ENCODE results near the gene CYP4A22.

CYP4A22 gene

GRCh38 chr1:47179017-47179987 lies 42.1 kb downstream of the CYP4A22 start:
- TF ChIP-seq CTCF (IDR thresholded peaks at IDR 0.05; ENCODE audit: low read depth, low read length) = peak; percentile 98
- peak; percentile 93 for DNase-seq (ENCODE audit: low read depth, low spot score)
- peak overlapping the region; percentile 35 for H3K4me3 ChIP-seq (ENCODE audit: low read depth, low read length)
- in situ Hi-C loops (cut with HindIII; ENCODE audit: low sequenced_read_pairs) = no loop called here

DNA sequence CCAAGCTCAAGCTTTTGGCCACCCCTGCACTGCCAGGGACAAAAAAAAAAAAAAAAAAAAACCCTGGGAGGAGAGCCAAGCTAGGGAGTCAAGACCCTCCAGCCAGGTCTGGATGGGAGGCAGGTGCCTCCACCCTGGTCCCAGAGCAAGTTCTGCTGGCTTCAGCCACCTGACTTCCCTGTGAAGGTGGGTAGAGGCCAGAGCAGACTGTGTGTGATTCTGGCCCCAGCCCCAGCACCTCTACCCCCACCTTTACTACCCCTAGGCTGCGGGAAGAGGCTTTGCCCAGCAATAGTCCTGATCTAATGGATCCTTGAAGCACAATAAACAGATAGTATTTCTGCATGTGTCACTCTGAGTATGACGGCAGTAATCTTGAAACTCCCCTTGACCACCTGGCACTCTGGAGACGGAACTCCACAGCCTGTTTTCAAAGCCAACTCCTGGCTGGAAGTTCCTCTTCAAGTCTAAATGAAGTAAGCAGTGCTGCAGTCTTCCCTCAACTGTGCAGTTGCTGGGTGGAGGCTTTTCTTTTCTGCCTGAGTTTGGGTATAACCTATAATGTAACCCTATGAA lies 42.8 kb downstream of the CYP4A22 start:
- no peak for TF ChIP-seq CTCF (IDR thresholded peaks at IDR 0.05; ENCODE audit: low read depth, low read length)
- no peak for DNase-seq (ENCODE audit: low read depth, low spot score)
- no peak overlapping the region for H3K4me3 ChIP-seq (ENCODE audit: low read depth, low read length)
- in situ Hi-C loops (cut with HindIII; ENCODE audit: low sequenced_read_pairs) = no loop called here

DNA sequence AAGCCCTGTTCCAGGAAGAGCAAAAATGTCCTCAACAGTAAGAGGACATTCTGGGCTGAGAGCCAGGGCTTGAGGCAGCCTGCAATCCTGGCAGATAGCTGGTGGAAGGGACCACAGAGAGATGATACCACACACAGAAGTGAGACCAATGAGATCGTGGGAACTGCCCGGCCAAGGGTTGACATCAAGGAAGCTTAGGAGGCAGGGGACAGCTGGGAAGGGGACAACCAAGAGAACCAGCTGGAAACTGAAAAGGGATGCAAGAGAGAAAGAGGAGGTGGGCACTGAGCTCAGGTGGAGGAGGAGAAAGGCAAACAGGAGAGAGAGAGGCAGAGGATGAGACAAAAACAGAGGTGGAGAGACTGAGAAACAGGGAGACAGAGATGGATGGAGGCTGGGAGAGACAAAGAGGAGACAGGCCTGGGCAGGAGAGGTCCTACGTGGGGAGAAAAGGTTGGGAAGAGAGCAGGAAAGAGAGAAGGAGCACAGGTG lies 43.4 kb downstream of the CYP4A22 start:
- in situ Hi-C loops (cut with HindIII; ENCODE audit: low sequenced_read_pairs) = no loop called here
- DNase-seq (ENCODE audit: low read depth, low spot score) = no peak
- no peak for TF ChIP-seq CTCF (IDR thresholded peaks at IDR 0.05; ENCODE audit: low read depth, low read length)
- H3K4me3 ChIP-seq (ENCODE audit: low read depth, low read length) = no peak overlapping the region

DNA sequence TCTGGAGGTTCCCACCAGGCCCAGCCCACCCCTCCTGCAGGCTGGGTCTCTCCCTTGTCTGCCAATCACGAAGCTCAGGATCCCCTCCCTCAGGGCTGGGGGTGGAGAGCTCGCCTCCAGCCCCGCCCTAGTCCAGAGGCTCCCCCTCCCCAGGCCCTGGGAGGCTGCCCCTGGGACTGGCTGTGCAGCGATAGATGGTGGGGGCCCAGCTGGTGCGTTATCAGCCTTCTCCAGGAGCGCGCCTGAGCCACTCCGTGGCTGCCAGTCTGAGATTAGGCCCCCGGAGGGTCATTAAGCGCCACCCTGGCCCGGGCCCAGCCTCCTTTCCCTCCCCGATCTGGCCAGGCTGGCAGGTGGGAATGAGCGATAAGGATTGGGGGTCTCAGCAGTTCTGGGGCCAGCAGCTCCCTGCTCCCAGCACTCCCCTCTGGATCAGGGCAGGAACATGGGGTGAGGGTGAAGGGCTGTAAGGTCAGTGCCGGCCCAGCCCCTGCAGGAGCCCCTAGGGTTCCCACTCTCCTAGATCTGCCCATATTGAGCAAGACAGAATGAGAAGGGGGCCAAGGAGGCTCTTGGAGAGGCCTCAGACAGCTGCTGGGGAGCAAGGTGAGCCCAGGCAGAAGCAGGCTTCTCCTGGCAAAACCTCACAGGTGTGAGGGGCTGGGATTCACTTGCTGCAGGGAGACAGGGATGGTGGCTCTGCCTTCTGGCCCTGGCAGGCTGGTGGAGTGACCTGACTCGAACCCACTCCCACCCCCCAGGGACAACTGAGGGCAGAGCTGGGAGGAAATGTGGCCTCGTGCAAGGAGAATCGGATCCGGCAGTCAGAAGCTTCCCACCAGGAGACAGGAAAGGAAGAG lies 44.1 kb downstream of the CYP4A22 start:
- in situ Hi-C loops (cut with HindIII; ENCODE audit: low sequenced_read_pairs) = no loop called here
- no peak overlapping the region for H3K4me3 ChIP-seq (ENCODE audit: low read depth, low read length)
- no peak for TF ChIP-seq CTCF (IDR thresholded peaks at IDR 0.05; ENCODE audit: low read depth, low read length)
- DNase-seq (ENCODE audit: low read depth, low spot score) = no peak

GRCh38 chr1:47181955-47182675 lies 44.9 kb downstream of the CYP4A22 start:
- H3K4me3 ChIP-seq (ENCODE audit: low read depth, low read length) = no peak overlapping the region
- TF ChIP-seq CTCF (IDR thresholded peaks at IDR 0.05; ENCODE audit: low read depth, low read length) = no peak
- in situ Hi-C loops (cut with HindIII; ENCODE audit: low sequenced_read_pairs) = no loop called here
- DNase-seq (ENCODE audit: low read depth, low spot score) = no peak
